Fibroblast of pulmonary artery (primary cell): ENCODE measurements around the gene IGF2R.

Experiments used
- DNase-seq: peaks from one replicate; pipeline ENCODE4 v3.0.0-alpha.2; 2010; ENCODE audit warnings: low read depth
- H3K4me3 ChIP-seq: replicated peaks from 2 replicates; pipeline ENCODE4 v1.5.1; 2011; ENCODE audit warnings: low read depth, mild to moderate bottlenecking, control low read depth, low read length, moderate library complexity
- TF ChIP-seq, protein P1 (sequence below): IDR thresholded peaks from 2 replicates; pipeline ENCODE4 v1.5.1; 2011; ENCODE audit warnings: mild to moderate bottlenecking, control low read depth, low read length, inconsistent platforms; ENCODE audit errors: missing control alignments

The IGF2R gene

DNA sequence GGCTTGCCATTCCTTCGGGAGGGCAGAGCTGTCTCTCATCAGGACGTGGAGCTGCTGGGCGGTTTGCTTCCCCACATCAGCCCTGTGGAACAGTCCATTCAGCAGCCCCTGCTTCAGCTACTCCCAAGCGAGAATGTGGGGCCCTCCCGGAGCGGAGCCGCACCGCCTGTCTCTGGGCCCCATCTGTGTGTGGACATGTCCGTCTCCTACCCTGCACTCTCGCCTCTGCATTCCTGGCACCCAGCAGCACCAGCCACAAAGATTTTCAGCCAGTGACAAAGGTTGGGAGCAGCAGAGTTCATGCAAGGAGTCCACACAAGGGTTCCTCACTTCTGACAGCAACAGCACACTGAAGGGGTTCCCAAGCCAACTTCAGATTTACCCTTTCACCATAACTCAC lies 123.7 kb downstream of the IGF2R start:
- H3K4me3 ChIP-seq, result no peak overlapping the region
- no peak for DNase-seq
- TF ChIP-seq, protein P1, sequence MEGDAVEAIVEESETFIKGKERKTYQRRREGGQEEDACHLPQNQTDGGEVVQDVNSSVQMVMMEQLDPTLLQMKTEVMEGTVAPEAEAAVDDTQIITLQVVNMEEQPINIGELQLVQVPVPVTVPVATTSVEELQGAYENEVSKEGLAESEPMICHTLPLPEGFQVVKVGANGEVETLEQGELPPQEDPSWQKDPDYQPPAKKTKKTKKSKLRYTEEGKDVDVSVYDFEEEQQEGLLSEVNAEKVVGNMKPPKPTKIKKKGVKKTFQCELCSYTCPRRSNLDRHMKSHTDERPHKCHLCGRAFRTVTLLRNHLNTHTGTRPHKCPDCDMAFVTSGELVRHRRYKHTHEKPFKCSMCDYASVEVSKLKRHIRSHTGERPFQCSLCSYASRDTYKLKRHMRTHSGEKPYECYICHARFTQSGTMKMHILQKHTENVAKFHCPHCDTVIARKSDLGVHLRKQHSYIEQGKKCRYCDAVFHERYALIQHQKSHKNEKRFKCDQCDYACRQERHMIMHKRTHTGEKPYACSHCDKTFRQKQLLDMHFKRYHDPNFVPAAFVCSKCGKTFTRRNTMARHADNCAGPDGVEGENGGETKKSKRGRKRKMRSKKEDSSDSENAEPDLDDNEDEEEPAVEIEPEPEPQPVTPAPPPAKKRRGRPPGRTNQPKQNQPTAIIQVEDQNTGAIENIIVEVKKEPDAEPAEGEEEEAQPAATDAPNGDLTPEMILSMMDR, result no peak

DNA sequence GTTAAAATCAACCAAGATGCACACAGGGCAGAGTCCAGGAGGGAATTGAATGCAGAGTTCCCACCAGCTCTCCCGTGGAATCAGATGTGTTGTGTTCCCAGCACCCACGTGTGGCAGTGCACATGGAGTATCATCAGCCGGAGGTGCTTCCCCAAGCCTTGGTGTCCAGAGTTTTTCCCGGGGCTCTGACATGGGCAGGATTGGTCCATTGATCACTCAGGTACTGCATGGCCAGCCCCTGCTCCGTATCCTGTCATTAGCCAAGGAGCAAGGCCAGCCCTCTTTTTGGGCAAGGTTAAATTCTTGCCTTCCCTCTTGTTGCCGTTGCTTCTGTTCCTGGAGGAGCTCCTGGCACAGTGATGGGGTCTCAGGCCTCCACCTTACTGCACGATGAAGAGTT lies 124.2 kb downstream of the IGF2R start:
- DNase-seq, result no peak
- H3K4me3 ChIP-seq, result no peak overlapping the region
- TF ChIP-seq, protein P1, result no peak

GRCh38 chr6:160093946-160094345 lies 125.1 kb downstream of the IGF2R start:
- DNase-seq, result no peak
- no peak overlapping the region for H3K4me3 ChIP-seq
- TF ChIP-seq, protein P1, result no peak

- no peak for DNase-seq
- H3K4me3 ChIP-seq, result no peak overlapping the region
- TF ChIP-seq, protein P1, result no peak
Observed at GRCh38 chr6:160095146-160095845, 126.4 kb downstream of the IGF2R start.

DNA sequence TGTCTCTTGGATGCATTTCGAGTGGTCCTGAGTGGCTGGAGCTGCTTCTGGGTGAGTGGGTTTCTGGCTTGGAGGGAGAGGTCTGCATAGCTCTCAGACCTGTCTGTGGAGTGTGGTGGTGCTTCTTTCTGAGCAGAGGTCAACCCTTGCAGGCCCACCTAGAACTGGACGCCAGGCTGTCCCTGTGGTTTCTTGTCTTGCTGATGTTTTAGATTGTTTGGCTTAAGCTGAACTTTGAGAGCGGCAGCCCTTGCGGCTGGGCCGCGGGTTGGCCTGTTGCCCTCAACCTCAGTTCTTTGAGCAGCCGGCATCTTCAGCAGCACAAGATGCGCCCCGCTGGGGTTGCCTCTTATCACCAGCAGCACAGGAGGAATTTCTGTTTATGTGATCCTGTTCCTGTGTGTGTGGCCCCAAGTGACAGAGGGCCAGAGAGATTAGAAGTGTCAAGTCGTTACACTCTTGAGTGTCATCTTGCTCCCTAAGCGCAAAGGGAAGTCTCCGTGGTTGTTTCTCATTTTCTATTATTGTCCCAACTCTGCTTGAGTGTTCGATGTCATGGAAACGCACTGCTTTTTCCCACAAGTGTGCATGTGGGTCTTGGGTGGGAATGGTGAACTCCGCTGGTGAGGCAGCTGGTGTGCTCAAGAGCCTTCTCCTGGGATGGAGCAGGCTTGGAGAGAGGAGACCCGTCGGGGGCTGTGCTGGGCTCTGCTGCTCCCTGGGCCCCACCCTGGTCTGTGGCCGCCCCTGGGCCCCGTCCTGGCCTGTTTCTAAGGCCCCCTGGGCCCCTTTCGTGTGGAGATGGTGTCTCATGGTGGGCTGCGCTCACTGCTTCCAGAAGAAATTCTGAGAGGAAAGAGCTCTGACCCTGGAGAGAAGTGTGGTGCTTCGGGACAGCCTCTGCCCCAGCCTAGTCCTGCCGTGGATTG lies 132.7 kb downstream of the IGF2R start:
- DNase-seq, result no peak
- no peak overlapping the region for H3K4me3 ChIP-seq
- TF ChIP-seq, protein P1, result no peak

DNA sequence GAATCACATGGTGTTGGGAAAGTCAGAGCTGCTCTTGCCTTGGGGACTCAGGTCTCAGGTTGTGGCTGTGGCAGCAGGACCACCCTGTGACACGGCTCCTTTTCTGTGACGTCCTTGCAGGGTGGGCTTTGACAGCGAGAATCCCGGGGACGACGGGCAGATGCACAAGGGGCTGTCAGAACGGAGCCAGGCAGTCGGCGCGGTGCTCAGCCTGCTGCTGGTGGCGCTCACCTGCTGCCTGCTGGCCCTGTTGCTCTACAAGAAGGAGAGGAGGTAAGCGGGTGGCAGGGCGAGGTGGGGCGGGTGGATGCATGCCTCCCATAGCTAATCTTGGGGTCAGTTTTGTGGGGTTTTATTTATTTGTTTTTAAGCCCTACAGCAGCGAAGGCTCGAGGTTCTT lies 133.5 kb downstream of the IGF2R start:
- no peak for DNase-seq
- TF ChIP-seq, protein P1, result no peak
- no peak overlapping the region for H3K4me3 ChIP-seq
